ENCODE data around the gene DCAF11. TPM values are rescaled to one million over a fixed set of nuclear protein-coding genes. Genes with fewer than 3 reads are reported as not detected.

Gene DCAF11
- total and polyA plus RNA-seq, 2 of the 8 experiments (the other 6 are each of a cell fraction or from before 2014, with no cell fraction given) = 60.4 to 63.6 TPM

DNA sequence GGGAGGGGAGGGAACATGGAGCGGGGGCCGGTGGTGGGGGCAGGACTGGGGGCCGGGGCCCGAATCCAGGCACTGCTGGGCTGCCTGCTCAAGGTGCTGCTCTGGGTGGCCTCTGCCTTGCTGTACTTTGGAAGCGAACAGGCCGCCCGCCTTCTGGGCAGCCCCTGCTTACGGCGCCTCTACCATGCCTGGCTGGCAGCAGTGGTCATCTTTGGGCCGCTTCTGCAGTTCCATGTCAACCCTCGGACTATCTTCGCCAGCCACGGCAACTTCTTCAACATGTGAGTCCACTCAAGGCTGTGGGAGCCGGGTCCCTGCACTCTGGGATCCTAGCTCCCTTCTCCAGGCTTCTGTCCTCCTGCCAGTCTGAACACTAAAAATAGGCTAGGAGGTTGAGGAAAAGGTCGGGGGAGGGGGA lies 17.0 kb downstream of the DCAF11 start:
- peak overlapping the region; percentile 57; the same call in 1 of the 2 replicates for H4K8ac ChIP-seq (ENCODE audit: extremely low read depth, insufficient read depth, low read length)
- no peaks in the 10 kb centered on the region for H3K27me3 ChIP-seq (replicated peaks in 1 of 4; ENCODE audit: control insufficient read depth in 3 of 4, extremely low read depth in 1 of 4, insufficient read depth in 3 of 4, low read length in 3 of 4)
- no peak overlapping the region for H4K91ac ChIP-seq (replicated peaks; ENCODE audit: insufficient read length, low read length)
- H3K14ac ChIP-seq (ENCODE audit: insufficient read length) = no peak overlapping the region
- H3K4me1 ChIP-seq (replicated peaks in 1 of 4; ENCODE audit: control insufficient read depth in 3 of 4, insufficient read depth in 4 of 4, low read length in 3 of 4) = peaks cover 0 to 4% (median under 1%) of the 10 kb centered on the region in 4 experiments; a peak in 3 of 7 replicates
- no peak overlapping the region for H3K27ac ChIP-seq (ENCODE audit: low read depth, low read length)
- WGBS, 2 experiments (ENCODE audit: extremely low coverage in 1 of 2, insufficient coverage in 1 of 2, insufficient read length in 1 of 2, insufficient replicate concordance in 2 of 2, low coverage in 1 of 2, low lambda C conversion rate in 2 of 2, missing lambda C conversion rate in 1 of 2) = 91% methylated on average over 12 of the region's 15 CpGs; no CpG with 5 or more reads in 1 of the 2 experiments
- no peak overlapping the region for H4K5ac ChIP-seq (ENCODE audit: insufficient read length, low read depth, low read length)
- no peak overlapping the region for H2BK15ac ChIP-seq (ENCODE audit: low read length)
- H2AFZ ChIP-seq (ENCODE audit: low read length) = no peak overlapping the region
- DNase-seq (ENCODE audit: low read depth in 1 of 2, low spot score in 2 of 2) (no peak), FAIRE-seq (no peak)
- no peaks in the 10 kb centered on the region for H3K79me2 ChIP-seq (ENCODE audit: control insufficient read depth in 1 of 2, insufficient read depth in 2 of 2, low read length in 2 of 2)
- H3K9ac ChIP-seq (replicated peaks in 1 of 4; ENCODE audit: extremely low read depth in 1 of 4, low read depth in 3 of 4, low read length in 3 of 4) = no peak overlapping the region; a peak in 1 of 7 replicates
- ChIA-PET POLR2A (ENCODE audit: partially characterized antibody) (interaction anchor here (0.9 to 11.1 kb wide), 6 partner anchors 9 to 46 kb away, joined by 4 to 100 read pairs (median 8); partner anchors contain the start of genes DCAF11, EMC9 and NRL), CTCF (ENCODE audit: partially characterized antibody) (interaction anchor here (0.8 to 0.9 kb wide), 2 partner anchors 46 to 139 kb away, joined by 3 read pairs; partner anchors contain the start of gene RABGGTA)
- H2BK20ac ChIP-seq (ENCODE audit: low read length) = no peak overlapping the region
- H2AK5ac ChIP-seq (ENCODE audit: low read depth, low read length) = no peak overlapping the region
- no peaks in the 10 kb centered on the region for H3K79me1 ChIP-seq (ENCODE audit: low read depth, low read length)
- no peak overlapping the region for H3K56ac ChIP-seq (replicated peaks; ENCODE audit: insufficient read length, low read depth, low read length)
- no peak overlapping the region for H2BK5ac ChIP-seq (ENCODE audit: low read depth, low read length)
- no peaks in the 10 kb centered on the region for H3K36me3 ChIP-seq (ENCODE audit: control insufficient read depth in 2 of 4, insufficient read depth in 4 of 4, low read length in 3 of 4)
- H2BK12ac ChIP-seq (ENCODE audit: low read depth, low read length) = no peak overlapping the region
- no peaks in the 10 kb centered on the region for H4K20me1 ChIP-seq (replicated peaks in 1 of 2; ENCODE audit: control insufficient read depth in 1 of 2, insufficient read depth in 2 of 2, low read length in 2 of 2)
- no peak overlapping the region for H3K4me2 ChIP-seq (ENCODE audit: insufficient read depth in 1 of 2, low read depth in 2 of 2, low read length in 2 of 2)
- H3K23me2 ChIP-seq (ENCODE audit: low read depth, low read length) = peaks cover 5% of the 10 kb centered on the region; the same call in 1 of the 2 replicates
- no peak overlapping the region for H3K4me3 ChIP-seq (ENCODE audit: extremely low read depth in 1 of 4, insufficient read depth in 2 of 4, low read depth in 3 of 4, low read length in 4 of 4)
- no peaks in the 10 kb centered on the region for H3K9me3 ChIP-seq (ENCODE audit: insufficient read depth in 2 of 2, low read depth in 1 of 2, low read length in 1 of 2)
- no peak overlapping the region for H3K23ac ChIP-seq (ENCODE audit: insufficient read length)
- no peak overlapping the region for H2BK120ac ChIP-seq (replicated peaks; ENCODE audit: low read depth, low read length)
- no peak overlapping the region for H3K4ac ChIP-seq (replicated peaks; ENCODE audit: insufficient read length, low read depth, low read length)
- H3K18ac ChIP-seq (ENCODE audit: extremely low read depth, low read length) = no peak overlapping the region
- TF ChIP-seq KDM5A (IDR thresholded peaks at IDR 0.05; ENCODE audit: low read length) (no peak), POLR2AphosphoS5 (IDR thresholded peaks at IDR 0.05; ENCODE audit: low read depth, low read length) (no peak), BCL11A (IDR thresholded peaks at IDR 0.05; ENCODE audit: low read depth in 2 of 2, low read length in 2 of 2) (no peak), NRF1 (IDR thresholded peaks at IDR 0.05; ENCODE audit: low read depth, low read length) (no peak), CTBP2 (IDR thresholded peaks at IDR 0.05; ENCODE audit: borderline replicate concordance, insufficient read depth, insufficient read length, low read length) (no peak), RFX5 (IDR thresholded peaks at IDR 0.05; ENCODE audit: borderline replicate concordance, low read depth, low read length) (no peak), SP1 (IDR thresholded peaks at IDR 0.05; ENCODE audit: low read depth, low read length) (no peak), EGR1 (IDR thresholded peaks at IDR 0.05; ENCODE audit: borderline replicate concordance, low read depth, low read length) (no peak), YY1 (IDR thresholded peaks at IDR 0.05; ENCODE audit: low read depth, low read length) (no peak)
- TF ChIP-seq, protein P1, sequence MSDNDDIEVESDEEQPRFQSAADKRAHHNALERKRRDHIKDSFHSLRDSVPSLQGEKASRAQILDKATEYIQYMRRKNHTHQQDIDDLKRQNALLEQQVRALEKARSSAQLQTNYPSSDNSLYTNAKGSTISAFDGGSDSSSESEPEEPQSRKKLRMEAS (IDR thresholded peaks at IDR 0.05) = no peak

Data from H1 (cell line).